Endothelial cell of umbilical vein (primary cell): ENCODE data around the gene FAM131B.

ENCODE experiments used
- EZH2 ChIP-seq: IDR thresholded peaks from 2 replicates; pipeline ENCODE4 v1.6.1; 2012; ENCODE audit warnings: borderline replicate concordance, low read depth, mild to moderate bottlenecking, moderate library complexity, low read length, inconsistent platforms; ENCODE audit not compliant: severe bottlenecking
- FOS ChIP-seq: IDR thresholded peaks from 2 replicates; pipeline ENCODE4 v1.6.1; 2011; ENCODE audit warnings: mild to moderate bottlenecking, low read length, moderate library complexity, borderline replicate concordance; ENCODE audit not compliant: insufficient read depth
- GATA2 ChIP-seq: IDR thresholded peaks from 2 replicates; pipeline ENCODE4 v1.7.0; 2011; ENCODE audit warnings: low read depth, mild to moderate bottlenecking, moderate library complexity, mixed read lengths, low read length; ENCODE audit not compliant: insufficient read length, insufficient read depth
- MYC ChIP-seq: IDR thresholded peaks from one replicate; pipeline ENCODE4 v1.6.1; 2011; ENCODE audit warnings: mild to moderate bottlenecking, low read depth, low read length
- POLR2A ChIP-seq: IDR thresholded peaks from 2 replicates; pipeline ENCODE4 v1.6.1; 2012; ENCODE audit warnings: low read depth, mild to moderate bottlenecking, control low read depth, low read length
- POLR2AphosphoS5 ChIP-seq: IDR thresholded peaks from 2 replicates; pipeline ENCODE4 v1.6.1; 2012; ENCODE audit warnings: low read depth, mild to moderate bottlenecking, control low read depth, low read length, moderate library complexity; ENCODE audit not compliant: insufficient read depth
- TF ChIP-seq, protein P1 (sequence below), 2 donors: IDR thresholded peaks; 1 replicate in 1 of 2; 2 replicates in 1 of 2; pipeline ENCODE4 v1.5.1; 2011; ENCODE audit warnings: low read length in 2 of 2, mild to moderate bottlenecking in 2 of 2, moderate library complexity in 2 of 2, control low read depth in 1 of 2, inconsistent platforms in 1 of 2, low read depth in 1 of 2; ENCODE audit not compliant: insufficient read depth in 1 of 2; ENCODE audit errors: extremely low read depth in 1 of 2
- TF ChIP-seq, protein P2 (sequence below): IDR thresholded peaks from 2 replicates; pipeline ENCODE4 v1.6.1; 2011; ENCODE audit not compliant: insufficient read depth, insufficient read length

DNA sequence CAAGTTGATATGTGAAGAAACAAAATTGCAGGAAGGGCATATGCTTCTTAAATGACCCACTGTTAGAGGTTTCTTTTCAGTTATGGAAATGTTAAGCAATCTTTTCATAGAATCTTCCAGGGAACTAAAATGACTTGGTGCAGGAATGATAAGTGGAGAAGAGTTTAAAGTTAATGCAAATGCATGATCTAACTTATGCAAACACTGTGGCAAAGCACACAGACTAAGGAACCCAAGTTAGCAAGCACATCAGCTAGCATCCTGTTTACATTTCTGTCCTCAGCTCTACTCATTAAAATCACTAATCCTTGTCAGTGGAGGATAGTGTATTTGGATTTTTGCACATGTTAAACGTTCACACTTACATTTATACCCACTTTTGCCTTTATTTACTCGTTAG lies 37.3 kb downstream of the FAM131B start:
- TF ChIP-seq, protein P1, sequence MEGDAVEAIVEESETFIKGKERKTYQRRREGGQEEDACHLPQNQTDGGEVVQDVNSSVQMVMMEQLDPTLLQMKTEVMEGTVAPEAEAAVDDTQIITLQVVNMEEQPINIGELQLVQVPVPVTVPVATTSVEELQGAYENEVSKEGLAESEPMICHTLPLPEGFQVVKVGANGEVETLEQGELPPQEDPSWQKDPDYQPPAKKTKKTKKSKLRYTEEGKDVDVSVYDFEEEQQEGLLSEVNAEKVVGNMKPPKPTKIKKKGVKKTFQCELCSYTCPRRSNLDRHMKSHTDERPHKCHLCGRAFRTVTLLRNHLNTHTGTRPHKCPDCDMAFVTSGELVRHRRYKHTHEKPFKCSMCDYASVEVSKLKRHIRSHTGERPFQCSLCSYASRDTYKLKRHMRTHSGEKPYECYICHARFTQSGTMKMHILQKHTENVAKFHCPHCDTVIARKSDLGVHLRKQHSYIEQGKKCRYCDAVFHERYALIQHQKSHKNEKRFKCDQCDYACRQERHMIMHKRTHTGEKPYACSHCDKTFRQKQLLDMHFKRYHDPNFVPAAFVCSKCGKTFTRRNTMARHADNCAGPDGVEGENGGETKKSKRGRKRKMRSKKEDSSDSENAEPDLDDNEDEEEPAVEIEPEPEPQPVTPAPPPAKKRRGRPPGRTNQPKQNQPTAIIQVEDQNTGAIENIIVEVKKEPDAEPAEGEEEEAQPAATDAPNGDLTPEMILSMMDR (IDR thresholded peaks at IDR 0.05; ENCODE audit: extremely low read depth in 1 of 2, insufficient read depth in 1 of 2, low read depth in 1 of 2, low read length in 2 of 2): no peak
- no peak for TF ChIP-seq EZH2
- no peak for TF ChIP-seq POLR2AphosphoS5
- TF ChIP-seq MYC: no peak
- no peak for TF ChIP-seq POLR2A
- TF ChIP-seq, protein P2, sequence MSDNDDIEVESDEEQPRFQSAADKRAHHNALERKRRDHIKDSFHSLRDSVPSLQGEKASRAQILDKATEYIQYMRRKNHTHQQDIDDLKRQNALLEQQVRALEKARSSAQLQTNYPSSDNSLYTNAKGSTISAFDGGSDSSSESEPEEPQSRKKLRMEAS: no peak
- TF ChIP-seq FOS: no peak
- no peak for TF ChIP-seq GATA2
